NCI-H1417 treated with DMSO at 0.1 percent for 48 hours (cell line): ENCODE measurements around the gene IGFBP3.

Experiments
- DNase-seq: peaks from one replicate; lab custom pipeline; 2025; lab: John Stamatoyannopoulos, UW

The IGFBP3 gene

DNA sequence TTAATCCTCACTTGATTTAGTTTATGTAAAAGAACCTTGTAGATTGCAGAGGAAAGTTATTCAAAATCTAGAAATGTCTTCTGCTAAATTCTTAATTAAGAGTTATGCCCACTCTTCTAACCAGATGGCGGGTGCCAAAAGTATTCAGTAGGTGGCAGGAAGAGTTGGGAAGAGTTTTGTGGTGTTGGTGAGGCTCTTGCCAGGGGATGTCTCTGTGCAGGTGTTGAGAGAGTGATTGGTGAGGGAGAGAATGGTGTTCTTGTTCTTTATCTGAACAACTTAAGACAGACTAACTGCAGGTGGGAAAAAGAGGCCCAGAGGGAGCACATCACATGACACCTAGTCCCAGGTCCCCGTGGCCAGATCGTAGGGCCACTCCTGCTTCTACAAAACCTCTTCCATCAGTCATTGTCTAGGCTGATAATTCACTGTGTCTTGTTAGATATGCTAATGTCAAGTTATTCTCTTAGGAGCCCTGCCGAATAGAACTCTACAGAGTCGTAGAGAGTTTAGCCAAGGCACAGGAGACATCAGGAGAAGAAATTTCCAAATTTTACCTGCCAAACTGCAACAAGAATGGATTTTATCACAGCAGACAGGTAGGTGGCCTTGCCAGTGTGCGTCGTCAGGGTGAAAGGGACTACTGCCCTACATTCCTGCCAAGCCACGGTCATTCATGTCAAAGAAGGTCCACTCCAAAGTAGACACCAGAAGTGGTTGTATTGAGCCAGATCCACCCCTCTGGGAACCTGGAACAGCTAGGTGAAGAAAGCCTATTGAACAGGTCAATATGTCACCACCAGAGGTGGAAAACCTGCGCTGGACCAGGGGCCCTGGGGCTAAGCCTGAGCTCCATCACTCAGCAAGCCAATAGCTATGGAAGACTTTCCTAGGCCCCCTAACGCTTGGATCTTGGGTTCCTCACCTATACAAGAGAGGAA lies 29.3 kb downstream of the IGFBP3 start:
- no peak for DNase-seq

DNA sequence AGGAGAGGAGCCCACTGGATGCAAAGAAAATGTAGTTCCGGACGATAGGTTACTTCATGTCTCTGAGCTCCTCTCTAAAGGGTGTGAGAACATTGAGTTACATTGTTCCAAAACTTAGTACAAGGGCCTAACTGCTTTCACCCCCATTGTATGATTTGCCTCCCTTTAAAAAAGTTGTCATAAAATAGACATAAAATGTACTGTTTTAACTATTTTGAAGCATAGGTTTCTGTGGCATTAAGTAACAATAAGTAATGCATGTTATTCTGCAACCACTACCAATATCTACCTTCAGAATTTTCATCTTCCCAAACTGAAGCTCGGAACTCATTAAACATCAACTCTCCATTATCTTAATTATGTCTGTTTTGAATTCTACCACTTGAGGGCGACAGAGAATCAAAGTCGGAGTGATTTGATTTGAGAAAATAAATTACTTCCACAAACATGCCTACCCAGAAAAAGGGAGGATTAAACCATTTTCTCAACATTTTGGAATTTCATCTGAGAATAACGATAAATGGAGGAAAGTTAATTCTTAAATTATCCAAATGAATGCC lies 30.1 kb downstream of the IGFBP3 start:
- DNase-seq, result no peak

DNA sequence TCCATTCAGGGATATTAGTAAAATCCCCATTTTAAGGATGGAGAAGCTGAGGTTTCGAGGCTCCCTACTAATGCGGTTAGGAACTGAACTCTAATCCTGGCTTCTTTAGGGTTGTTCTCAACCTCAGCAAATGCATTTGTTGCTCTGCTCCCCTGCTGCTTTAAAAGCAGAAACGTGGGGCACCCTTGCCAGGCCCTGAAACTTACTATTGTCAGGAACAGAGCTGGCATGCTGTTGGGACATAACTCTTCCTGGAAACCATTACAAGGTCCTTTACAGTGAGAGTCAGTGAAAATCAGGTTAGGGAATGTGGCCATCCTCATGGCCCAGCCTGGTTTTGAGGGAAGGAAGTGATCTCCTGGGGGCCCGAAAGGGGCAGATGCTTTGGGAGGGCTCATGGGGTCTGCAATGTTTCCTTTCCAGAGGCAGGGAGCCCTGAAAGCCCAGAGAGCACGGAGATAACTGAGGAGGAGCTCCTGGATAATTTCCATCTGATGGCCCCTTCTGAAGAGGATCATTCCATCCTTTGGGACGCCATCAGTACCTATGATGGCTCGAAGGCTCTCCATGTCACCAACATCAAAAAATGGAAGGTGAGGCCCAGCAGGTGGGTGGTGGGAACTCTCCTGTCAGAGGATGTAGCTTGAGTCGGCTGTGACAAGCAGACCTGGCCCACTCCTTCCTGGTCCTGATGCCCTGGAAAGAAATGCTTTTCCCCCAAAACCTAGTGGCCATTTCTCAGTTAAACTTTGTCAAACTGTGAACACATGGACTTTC lies 30.8 kb downstream of the IGFBP3 start:
- DNase-seq, result no peak

DNA sequence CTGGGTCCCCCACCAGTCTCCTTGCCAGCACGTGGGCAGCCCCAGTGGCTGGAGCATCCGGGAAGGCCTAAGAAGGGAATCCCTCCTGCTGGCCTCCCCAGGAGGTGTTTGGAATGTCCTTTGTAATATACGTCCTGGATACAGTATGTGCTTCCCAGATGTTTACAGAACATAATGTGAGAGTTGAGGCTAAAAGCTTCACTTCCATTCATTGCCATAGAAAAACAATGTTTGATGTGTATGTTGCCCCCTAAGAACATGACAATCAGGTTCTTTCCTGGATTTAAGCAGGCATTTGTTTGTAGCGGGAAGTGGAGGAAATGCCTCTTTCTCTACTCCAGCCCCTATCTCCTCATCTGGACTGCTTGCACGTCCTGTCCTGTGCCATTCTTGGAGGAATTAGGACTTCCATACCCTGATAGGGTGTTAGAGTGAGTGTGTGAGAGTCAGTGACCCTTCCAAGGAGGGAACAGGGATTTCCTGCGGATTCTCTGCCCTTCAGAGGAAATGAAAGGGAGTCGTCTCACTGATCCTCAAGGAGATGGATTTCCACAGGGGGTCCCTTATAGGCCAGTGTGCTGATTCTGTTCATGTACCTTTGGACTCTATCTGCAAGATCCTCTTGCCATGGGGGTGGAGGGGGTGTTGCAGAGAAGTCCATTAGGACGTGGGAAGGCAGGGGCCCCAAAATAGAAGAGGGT lies 31.6 kb downstream of the IGFBP3 start:
- no peak for DNase-seq

DNA sequence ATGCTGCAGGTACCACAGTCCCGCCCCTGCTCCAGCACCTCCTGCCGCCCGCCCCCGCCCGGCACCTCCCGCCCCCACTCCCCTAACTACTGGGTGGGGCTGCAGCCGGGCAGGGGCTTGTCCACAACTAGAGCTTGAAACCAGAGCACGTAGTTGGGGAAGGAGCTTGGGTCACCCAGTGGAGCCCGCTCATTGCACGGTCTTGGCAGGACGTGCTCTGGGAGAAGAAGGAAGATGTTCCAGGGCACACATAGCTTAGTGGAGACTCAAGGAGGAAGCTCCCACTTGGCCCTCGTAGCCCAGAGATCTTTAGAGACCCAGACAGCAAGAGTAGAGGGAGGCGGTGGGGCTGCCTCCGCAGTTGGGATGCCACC lies 32.1 kb downstream of the IGFBP3 start:
- DNase-seq, result no peak

DNA sequence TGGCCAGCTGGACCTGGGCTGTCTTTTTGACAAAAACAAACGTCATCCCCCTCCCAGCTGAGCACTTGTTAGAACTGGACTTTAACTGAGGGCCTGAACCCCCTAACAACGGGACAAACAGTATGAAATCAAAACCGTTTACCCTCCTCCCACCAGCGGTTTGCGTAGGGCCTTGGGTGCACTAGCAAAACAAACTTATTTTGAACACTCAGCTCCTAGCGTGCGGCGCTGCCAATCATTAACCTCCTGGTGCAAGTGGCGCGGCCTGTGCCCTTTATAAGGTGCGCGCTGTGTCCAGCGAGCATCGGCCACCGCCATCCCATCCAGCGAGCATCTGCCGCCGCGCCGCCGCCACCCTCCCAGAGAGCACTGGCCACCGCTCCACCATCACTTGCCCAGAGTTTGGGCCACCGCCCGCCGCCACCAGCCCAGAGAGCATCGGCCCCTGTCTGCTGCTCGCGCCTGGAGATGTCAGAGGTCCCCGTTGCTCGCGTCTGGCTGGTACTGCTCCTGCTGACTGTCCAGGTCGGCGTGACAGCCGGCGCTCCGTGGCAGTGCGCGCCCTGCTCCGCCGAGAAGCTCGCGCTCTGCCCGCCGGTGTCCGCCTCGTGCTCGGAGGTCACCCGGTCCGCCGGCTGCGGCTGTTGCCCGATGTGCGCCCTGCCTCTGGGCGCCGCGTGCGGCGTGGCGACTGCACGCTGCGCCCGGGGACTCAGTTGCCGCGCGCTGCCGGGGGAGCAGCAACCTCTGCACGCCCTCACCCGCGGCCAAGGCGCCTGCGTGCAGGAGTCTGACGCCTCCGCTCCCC lies 32.7 kb downstream of the IGFBP3 start, which contains the start of gene IGFBP1:
Gene IGFBP1, plus strand, starts transcription at position 304 of the 808 bp plus-strand sequence. Its CDS starts 165 bp downstream, at position 469.
- DNase-seq, result no peak

DNA sequence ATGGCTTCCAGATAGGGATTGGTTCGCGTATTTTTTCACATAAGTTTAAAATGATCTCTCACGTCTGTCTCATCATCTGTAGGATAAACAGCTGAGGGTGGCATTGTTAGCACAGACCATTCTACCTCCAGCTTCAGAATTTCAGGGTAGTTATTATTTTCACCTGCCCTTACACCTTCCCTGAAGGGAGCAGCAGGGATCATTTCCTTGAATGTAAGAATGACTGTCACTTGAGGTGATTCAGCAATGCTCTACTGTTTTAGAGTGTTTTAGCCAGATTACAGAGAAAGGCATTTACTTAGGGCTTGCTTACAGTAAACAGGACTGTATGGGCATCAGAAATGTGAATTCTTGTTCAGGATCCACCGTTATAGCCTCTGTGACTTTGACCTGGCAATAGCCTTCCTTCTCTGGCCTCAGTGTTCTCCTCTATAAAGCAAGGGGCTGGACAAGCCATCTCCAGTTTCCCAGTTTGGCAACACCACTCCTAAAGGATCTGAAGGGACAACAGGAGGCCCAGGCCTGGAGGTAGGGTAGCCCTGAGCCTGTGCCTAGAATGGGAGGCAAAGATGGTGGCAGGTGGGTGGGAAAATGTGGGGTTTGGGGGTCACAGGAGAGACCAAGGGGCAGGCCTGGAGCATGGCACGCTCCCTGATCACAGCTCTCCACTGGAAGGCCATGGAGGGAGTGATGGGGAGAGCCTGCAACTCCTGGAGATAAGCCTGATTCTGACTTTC lies 34.0 kb downstream of the IGFBP3 start:
- no peak for DNase-seq

DNA sequence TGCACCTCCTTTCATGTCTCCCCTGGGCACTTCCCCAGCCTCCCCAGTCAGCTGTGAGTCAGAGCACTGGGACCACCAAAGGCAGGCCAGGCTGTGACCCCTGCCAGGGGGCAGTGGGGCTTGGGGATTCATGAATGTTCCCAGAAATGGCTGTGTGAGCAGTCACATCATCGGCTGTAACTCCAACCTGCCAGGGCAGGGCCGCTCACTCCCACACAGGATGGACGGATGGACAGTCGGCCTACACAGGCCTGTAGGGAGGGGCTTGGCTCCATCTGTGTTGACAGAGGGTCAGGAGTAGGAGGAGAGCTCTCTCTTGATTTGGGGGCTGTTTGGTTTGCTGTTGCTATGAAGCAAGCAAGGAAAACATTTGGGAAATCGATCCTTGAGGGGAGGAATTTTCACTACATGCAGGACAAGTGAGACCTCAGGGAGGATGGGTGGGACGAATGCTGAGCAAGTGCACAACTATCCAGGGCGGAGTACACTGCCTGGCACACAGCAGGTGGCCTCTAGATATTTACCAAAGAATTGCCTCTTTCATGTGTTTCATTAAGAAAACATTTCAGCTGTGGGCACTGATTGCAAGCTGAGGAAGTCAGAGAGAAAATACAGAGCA lies 35.7 kb downstream of the IGFBP3 start:
- no peak for DNase-seq

DNA sequence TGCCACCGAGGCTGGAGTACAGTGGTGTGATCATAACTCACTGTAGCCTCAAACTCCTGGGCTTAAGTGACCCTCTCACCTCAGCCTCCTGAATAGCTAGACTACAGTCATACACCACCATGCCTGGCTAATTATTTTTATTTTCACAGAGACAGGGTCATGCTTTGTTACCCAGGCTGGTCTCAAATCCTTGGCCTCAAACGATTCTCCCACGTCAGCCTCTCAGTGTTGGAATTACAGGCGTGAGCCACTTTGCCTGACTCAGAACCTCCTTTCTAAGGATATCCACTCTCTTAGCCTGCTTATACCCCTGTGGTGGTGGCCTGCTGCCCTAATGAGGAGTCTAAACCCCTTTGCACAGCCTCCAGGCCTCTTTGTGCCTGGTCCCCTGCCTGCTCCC lies 36.9 kb downstream of the IGFBP3 start:
- no peak for DNase-seq

DNA sequence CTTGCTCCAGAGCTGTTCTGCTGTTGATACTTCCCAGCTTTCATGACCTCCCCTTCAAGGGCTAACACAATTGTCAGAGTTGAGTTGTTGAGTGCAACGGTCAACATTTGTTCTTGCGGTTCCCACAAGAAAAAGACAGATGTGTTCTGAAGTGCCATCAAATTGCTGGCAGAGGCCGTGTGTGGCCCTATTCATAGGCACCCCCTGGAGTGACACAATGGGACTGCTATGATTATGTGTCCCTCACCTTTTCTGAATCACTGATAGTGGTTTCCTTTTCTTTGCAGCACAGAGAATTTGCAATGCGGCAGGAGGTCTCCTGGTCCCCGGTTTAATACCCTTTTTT lies 38.6 kb downstream of the IGFBP3 start:
- DNase-seq, result no peak

DNA sequence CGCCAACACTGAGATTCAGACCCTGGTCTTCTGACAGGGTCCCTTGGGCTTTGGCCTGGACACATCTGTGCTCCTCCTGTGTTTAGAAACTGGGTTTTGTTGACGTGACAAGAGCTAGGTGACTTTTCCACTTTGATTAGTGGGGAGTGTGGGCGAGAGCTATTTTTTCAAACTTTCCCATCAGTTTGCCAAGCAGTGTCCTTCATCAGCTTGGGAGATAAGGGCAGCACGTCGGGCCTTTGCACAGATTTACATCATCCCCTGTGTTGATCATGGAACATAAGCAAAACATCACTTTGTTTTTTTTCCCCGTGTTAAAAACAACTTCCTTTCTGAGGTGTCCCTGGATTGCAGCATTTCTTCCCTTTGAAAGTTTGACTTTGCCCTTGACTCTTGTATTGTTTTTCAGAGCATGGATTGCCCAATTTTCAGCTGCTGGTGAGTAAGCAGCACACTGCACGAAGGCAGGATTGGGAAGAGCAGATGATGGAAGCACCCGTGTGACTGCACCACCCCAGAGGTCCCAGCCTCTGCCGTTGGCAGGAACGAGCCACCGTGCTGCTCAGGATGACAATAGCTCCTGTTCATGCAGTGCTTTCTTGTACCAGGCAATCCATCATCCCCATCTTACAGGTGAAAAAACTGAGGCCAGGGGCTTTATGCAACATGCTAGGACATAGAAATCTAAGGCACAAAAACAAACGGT lies 39.2 kb downstream of the IGFBP3 start:
- DNase-seq, result no peak

DNA sequence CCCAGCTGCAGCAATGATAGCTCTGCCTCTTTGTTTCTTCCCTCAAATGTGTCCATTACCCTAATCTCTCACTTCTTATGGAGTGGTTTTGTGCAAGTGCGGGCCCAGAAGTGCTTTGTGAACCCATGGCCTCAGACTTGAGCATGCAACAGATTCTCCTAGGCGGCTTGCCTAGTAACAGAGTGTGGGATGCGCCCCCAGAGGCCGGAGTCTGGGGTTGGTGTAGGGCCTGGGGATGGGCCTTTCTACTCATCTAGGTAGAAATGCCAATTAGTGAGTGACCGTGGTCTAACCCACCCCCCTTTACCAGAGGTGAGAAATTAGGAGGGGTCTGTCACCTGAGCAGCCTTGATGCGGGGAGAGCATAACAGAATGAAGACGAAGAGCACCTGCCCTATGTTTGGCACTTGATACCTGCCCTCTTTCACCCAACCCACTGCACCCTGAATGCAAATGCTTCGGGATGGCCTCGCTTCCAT lies 39.8 kb downstream of the IGFBP3 start:
- DNase-seq, result no peak

DNA sequence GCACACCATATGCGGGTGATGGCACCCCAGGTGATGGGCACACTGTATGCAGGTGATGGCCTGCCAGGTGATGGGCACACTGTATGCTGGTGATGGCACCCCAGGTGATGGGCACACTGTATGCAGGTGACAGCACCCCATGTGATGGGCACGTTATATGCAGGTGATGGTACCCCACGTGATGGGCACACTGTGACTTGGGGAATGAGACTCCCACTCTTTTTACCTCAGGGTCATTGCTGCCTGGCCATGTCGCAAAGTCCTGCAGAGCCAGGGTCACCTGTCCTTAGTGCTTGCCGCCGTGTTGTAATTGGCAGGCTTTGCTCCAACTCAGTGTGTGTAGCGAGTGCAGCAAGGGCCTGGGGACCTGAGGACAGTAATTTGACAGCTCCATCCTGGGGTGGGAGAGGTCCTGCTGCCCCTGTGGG lies 40.6 kb downstream of the IGFBP3 start:
- no peak for DNase-seq

DNA sequence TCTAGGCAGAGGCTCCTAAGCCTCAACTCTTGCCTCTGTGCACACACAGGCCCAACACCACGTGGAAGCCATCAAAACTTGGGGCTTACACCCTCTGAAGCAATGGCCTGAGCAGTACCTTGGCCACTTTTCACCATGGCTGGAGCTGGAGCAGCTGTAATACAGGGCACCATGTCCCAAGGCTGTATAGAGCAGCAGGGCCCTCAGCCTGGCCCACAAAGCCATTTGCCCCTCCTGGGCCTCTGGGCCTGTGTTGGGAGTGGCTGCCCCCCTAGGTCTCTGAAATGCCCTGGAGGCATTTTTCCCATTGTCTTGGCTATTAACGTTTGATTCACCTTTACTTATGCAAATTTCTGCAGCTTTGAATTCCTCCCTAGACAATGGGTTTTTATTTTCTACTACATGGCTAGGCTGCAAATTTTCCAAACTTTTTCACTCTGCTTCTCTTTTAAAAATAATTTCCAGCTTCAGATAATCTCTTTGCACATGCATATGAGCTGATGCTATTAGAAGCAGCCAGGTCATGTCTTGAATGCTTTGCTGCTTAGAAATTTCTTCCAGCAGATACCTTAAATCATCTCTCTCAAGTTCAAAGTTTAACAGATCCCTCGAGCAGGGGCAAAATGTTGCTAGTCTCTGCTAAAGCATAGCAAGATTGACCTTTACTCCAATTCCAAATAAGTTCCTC lies 42.5 kb downstream of the IGFBP3 start:
- DNase-seq, result no peak

DNA sequence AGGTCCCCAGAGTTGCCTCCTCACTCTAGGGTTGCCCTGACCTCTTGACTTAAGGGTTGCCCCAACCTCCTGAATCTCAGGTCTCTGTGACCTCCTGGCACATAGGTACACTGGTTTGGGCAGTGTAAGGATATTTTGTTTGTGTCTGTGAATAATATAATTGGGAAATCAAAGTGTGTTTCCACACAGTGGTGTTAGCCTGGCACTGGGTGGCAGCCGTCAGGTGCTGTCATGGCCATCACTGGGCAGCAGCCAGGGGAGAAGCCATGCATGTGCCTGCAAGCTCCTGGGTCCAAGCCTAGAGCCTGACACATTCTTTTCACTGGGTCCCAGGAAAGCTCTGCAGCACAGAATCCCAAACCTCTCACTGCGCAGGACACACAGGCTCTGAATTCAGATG lies 44.6 kb downstream of the IGFBP3 start:
- DNase-seq, result no peak

DNA sequence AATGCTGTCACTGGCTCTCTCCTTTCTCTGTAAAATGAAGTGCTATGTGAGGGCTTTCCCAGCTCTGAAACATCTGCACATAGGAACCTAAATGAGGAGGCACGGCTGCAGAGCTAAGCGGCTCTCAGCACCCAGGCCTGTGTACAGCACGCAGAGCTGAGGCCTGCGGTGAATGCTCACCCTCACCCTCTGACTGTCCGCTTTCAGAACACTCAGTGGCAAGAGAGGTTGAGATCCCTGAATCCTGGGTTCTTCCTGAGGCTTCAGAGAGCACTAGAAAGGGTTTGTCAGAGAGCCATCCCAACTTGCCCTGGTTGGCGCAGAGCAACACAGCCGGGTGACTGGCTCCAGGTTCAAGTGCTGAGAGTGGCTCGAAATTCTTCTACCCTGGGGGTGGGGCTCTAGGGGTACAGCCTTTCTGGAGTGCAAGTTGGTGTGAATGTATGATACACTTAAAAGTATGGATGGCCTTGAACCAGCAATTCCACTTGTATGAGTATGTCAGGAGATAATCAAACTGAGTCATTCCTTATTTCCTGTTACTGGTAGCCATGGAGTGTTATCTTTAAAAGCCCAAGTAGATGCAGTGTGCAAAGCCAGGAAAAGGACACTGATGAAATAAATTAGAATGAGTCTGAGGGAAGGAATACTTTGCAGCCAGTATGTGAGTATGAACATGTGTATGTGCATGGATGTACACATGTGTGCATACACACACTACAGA lies 46.5 kb downstream of the IGFBP3 start:
- no peak for DNase-seq

DNA sequence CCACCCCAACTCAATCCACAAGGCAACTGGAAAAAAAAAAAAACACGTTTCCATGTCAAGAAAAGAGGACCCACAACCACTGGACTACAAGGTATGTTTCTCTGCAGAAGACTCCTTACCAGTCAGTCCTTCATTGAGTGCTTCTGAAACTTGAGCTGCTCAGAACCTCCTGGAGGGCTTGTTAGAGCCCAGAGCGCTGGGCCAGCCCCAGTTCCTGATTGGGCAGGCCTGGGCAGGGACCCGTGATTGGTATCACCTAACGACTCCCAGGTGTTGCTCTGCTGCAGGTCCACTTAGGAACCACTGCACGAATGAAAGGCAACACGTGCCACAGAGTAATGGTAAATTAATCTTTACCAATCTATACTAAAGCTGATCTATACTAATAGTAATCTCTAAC lies 47.7 kb downstream of the IGFBP3 start:
- no peak for DNase-seq

DNA sequence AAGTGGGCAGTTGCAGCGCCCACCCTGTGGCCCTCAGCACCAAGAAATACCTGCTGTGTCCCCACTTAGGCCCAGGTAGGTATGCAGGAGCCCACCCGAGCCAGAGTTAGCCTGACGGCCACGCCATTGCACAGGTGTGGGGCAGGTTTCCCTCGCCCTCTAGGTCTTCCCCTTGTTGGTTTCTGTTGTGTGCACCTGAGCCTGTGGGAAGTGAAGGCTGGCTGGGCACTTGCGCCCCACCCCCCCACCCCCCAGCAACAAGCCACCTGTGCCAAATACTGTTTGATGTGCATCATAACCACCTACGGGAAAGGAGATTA lies 48.1 kb downstream of the IGFBP3 start, which contains the start of gene CCDC201:
Gene CCDC201, minus strand, starts transcription at position 48 of the 320 bp plus-strand sequence. CDS start 75 bp downstream, outside the sequence.
- DNase-seq, result no peak
